ENCODE measurements around the gene IL10RB. TPM values are rescaled to one million over a fixed set of nuclear protein-coding genes. Genes with fewer than 3 reads are reported as not detected.
"Not testable (repeated sequence)": the region's sequence is repeated elsewhere in the genome, so short reads cannot be mapped to it uniquely, and the experiment has no call there.

Gene IL10RB
- total RNA-seq, 4 donors from 2014 or later = 17.9 to 45.5 (median 27.7) TPM

- H3K4me1 ChIP-seq = no peaks in the 10 kb centered on the region
- intact Hi-C loops (cut with DNase I; ENCODE audit: low total_unique reads) = no loop called here
- no peaks in the 10 kb centered on the region for H3K36me3 ChIP-seq
- H3K27me3 ChIP-seq = no peaks in the 10 kb centered on the region
- H3K4me3 ChIP-seq = no peak overlapping the region
- TF ChIP-seq POLR2A (IDR thresholded peaks at IDR 0.05) (no peak), CTCF (IDR thresholded peaks at IDR 0.05) (no peak)
- H3K9me3 ChIP-seq = no peaks in the 10 kb centered on the region
- no peak for DNase-seq
- H3K27ac ChIP-seq = no peak overlapping the region
Observed at GRCh38 chr21:33251119-33251518, 15.0 kb upstream of the IL10RB start.

DNA sequence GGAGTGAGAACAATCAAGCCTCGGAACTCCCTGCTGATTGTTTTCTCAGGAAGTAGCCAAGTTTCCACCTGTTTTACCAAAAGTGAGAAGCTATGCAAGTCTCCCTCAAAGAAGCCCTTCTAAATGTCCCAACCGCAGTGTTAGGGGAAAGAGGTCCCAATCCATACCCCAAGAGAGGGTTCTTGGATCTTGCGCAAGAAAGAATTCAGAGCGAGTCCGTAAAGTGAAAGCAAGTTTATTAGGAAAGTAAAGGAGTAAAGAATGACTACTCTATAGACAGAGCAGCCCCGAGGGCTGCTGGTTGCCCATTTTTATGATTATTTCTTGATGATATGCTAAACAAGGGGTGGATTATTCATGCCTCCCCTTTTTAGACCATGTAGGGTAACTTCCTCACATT, 12.8 kb upstream of the IL10RB start:
- H3K27ac ChIP-seq; H3K9me3 ChIP-seq; DNase-seq; H3K4me3 ChIP-seq; H3K4me1 ChIP-seq; H3K27me3 ChIP-seq; H3K36me3 ChIP-seq; intact Hi-C loops (cut with DNase I; ENCODE audit: low total_unique reads): not testable (repeated sequence)

DNA sequence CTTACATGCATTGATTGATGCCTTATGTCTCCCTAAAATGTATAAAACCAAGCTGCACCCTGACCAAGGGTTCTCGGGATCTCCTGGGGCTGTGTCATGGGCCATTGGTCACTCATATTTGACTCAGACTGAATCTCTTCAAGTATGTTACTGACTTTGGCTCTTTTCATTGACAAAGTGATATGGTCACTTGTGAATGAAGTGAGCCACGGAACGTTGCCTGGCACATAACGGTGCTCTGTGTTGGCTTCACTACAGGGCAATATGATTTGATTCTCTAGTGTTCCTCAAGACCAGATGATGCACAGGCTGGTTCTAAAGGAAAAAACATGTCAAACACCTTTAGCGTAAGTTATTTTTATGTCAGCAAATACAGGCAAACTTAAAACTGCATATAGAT, 11.4 kb upstream of the IL10RB start:
- TF ChIP-seq POLR2A (IDR thresholded peaks at IDR 0.05) (no peak), CTCF (IDR thresholded peaks at IDR 0.05) (no peak)
- no peak for DNase-seq
- no peak overlapping the region for H3K27ac ChIP-seq
- H3K36me3 ChIP-seq = no peaks in the 10 kb centered on the region
- no peaks in the 10 kb centered on the region for H3K4me1 ChIP-seq
- H3K4me3 ChIP-seq = no peak overlapping the region
- no peaks in the 10 kb centered on the region for H3K27me3 ChIP-seq
- intact Hi-C loops (cut with DNase I; ENCODE audit: low total_unique reads) = no loop called here
- no peaks in the 10 kb centered on the region for H3K9me3 ChIP-seq

DNA sequence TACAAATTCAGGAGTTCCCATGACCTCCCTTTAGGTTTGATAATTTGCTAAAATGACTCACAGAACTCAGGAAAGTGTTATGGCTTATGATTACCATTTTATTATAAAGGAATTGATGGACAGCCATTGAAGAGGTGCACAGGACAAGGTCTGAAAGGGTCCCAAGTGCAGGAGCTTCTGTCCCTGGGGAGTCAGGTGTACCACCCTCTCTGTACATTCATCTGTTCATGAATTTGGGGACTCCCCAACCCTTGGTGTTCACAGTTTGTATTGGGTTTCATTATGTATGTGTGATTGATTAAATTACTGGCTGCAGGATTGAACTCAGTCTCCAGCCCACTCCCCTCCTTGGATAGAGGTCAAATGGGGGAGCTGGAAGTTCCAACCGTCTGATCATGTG, 10.8 kb upstream of the IL10RB start:
- Histone ChIP-seq H3K4me3 (no peak overlapping the region), H3K36me3 (no peaks in the 10 kb centered on the region), H3K9me3 (no peaks in the 10 kb centered on the region), H3K27ac (no peak overlapping the region), H3K4me1 (no peaks in the 10 kb centered on the region), H3K27me3 (no peaks in the 10 kb centered on the region)
- TF ChIP-seq CTCF (IDR thresholded peaks at IDR 0.05) = no peak
- no peak for TF ChIP-seq POLR2A (IDR thresholded peaks at IDR 0.05)
- no peak for DNase-seq
- intact Hi-C loops (cut with DNase I; ENCODE audit: low total_unique reads) = no loop called here

DNA sequence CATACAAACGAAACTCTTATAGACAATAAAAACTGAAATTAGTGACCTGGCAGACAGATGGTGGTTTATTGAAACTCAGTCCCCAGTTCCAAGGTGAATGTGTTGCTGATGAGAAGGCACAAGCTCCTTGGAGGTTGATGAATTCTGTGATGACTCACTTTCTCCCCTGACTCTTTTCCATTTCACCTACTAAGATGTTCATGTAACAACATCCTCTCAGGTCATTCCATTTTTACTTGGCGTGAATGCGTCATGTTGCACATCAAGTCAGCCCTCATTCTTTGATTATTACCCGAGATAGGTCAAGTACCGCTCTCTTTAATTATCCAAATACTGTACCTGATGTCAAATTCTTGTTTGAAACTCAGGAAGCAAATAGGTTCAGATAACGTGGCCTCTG, 10.1 kb upstream of the IL10RB start:
- no peak for DNase-seq
- H3K36me3 ChIP-seq = no peaks in the 10 kb centered on the region
- no peaks in the 10 kb centered on the region for H3K4me1 ChIP-seq
- H3K4me3 ChIP-seq = no peak overlapping the region
- H3K27me3 ChIP-seq = no peaks in the 10 kb centered on the region
- H3K9me3 ChIP-seq = no peaks in the 10 kb centered on the region
- intact Hi-C loops (cut with DNase I; ENCODE audit: low total_unique reads) = no loop called here
- H3K27ac ChIP-seq = no peak overlapping the region
- TF ChIP-seq POLR2A (IDR thresholded peaks at IDR 0.05) (no peak), CTCF (IDR thresholded peaks at IDR 0.05) (no peak)

GRCh38 chr21:33257094-33257803, 8.9 kb upstream of the IL10RB start:
- no peak for DNase-seq
- H3K27ac ChIP-seq = no peak overlapping the region
- H3K4me3 ChIP-seq = no peak overlapping the region
- H3K4me1 ChIP-seq = no peaks in the 10 kb centered on the region
- H3K9me3 ChIP-seq = no peaks in the 10 kb centered on the region
- H3K36me3 ChIP-seq = no peaks in the 10 kb centered on the region
- intact Hi-C loops (cut with DNase I; ENCODE audit: low total_unique reads) = no loop called here
- no peak for TF ChIP-seq CTCF (IDR thresholded peaks at IDR 0.05)
- no peak for TF ChIP-seq POLR2A (IDR thresholded peaks at IDR 0.05)
- H3K27me3 ChIP-seq = no peaks in the 10 kb centered on the region

Measured in uterus (tissue), 4 donors.